GM18511 (cell line): ENCODE data around the gene ARHGAP15.

ENCODE experiments used
- ATAC-seq: cut with Tn5 transposase; IDR thresholded peaks from one replicate; pipeline ENCODE4 v1.9.1; 2021; ENCODE audit warnings: mild to moderate bottlenecking, moderate library complexity; ENCODE audit not compliant: unreplicated experiment

The ARHGAP15 gene

DNA sequence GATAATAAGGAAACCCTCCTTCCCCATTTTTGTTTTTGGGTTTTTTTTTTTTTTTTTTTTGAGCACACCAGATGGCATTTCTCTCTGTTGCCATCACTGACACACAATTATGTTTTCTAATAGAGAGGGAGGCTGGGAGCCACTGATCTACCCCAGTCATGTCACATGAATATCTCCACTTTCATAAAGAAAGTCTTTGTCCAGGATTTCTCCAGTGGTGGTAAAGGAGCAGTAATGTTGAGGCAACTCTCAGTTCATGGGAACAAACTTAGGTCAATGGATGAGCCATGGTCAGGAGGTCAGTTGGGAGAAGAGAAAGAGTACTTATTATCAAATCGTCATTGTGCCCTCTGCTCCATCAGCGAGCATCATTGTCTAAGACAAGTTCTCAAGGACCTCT, 603.7 kb downstream of the ARHGAP15 start:
- no peak for ATAC-seq

- no peak for ATAC-seq
Observed at GRCh38 chr2:143734507-143734906, 605.3 kb downstream of the ARHGAP15 start.

GRCh38 chr2:143736904-143737303, 607.7 kb downstream of the ARHGAP15 start:
- ATAC-seq: no peak

DNA sequence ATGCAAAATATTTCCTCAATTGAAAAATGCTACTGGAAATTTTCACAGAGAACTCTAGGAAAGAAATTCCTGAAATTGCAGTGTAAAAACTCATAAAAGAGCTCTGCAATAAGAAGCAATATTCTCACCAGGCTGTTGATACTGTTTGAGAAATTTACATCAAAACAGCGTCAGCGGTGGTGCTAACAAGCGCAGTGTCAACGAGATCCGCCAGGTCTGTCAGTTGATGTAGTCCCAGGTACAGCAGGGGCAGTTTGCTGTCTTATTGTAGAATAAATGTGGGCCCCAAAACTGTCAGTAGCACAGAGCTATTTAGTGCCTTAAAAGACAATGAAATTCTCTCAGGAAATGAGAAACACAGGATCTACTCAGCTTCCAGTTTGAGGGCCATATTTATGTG, 611.2 kb downstream of the ARHGAP15 start:
- ATAC-seq: no peak

- no peak for ATAC-seq
Observed at GRCh38 chr2:143741205-143741604, 612.0 kb downstream of the ARHGAP15 start.

DNA sequence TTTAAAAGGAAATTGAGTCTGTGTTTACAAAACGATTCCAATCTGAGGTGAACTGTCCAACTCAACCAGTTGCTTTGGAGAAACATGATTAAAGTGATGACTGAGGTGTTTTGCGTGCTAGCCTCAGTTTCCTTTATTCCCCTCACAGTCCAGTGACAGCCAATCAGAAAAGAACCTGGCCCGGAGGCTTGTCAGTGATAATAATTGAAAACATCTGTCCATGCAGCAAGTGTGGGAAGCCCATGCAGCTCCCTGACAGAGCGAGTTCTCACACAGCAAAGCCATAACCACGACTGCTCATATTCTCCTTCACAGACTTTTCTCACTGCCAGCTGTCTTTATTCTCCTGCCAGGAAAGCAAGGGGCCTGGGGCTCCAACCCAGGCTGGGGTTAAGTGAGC, 613.4 kb downstream of the ARHGAP15 start:
- no peak for ATAC-seq

DNA sequence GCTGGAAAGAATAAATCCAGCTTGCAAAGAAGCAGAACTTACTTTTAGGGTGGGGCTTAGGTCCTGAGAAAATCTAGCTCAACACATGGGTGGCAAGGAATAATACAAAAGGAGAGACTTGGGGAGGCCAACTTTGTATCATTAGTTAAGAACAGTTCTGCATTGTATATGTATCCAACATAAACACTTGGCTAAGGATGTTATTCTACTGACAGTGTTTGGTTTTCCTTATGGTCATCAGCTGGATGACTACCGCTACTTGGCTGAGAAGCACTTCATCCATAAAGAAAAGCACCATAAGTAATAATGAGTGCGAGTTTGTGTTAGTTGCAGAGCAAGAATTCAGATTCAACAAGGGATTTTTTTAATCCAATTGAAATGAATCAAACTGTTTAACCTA, 614.9 kb downstream of the ARHGAP15 start:
- no peak for ATAC-seq

DNA sequence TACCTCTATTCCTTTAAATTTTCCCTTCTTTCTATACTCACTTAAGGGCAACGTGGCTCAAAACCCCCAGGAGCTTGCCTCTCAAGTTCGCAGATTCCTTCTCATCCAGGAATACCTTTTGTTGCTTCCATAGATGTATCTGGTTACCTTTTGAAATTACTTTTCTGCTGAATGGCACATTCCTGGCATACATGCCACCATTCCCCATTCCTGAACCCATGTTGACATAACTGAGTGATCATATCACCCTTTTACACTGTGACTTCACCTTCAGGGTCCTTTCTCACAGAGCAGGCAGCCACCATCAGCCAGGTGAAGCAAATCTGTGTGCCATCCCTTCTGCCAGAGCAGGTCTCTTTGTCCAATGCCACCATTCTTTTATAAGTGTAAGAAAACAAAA, 615.8 kb downstream of the ARHGAP15 start:
- no peak for ATAC-seq

DNA sequence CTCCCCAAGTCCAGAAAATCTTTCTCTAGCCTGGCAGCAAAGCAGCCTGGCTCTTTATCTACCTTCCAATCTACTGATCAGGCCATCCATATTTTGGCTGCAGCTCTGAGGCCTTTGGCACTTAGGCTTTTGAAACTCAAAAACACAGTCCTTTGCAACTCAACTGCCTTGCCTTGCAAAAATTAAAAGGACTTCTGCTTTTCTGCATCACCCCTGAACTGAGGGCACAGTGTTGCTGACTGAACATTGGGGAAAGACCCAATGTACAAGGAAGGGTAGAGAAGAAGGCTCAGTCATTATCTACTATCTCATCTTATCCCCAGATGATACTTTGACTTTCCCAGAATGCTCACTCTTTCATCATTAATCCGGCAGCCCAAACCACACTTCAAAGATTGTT, 625.5 kb downstream of the ARHGAP15 start:
- ATAC-seq: no peak

DNA sequence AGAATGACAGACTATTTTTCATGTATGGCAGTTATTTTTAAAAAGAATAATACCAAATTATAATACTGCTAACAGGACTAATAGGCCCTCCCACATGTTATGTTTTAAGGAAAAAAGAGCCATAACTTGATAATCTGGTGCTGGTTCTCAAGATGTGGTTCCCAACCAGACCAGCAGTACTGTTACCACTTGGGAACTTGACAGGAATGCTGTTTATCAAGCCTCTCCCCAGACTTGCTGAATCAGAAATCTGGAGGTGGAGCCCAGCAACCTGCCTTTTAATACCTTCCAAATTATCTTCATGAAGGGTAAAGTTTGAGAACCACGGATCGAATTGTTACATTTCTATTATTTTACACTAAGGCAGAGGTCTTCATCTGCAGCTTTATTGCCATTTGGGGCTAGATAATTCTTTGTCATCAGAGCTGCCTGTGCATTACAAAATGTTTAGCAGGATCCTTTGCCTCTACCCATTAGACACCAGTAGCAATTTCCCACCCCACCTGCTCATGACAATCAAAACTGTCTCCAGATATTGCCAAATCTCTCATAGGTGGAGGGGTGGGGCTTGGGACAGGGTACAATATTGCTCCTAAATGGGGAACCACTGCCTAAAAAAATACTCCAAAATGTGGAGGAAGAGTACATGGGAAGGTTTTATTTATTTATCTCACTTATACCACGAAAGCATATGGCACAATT, 629.6 kb downstream of the ARHGAP15 start:
- ATAC-seq: no peak

- ATAC-seq: no peak
Observed at GRCh38 chr2:143759455-143759854, 630.2 kb downstream of the ARHGAP15 start.

GRCh38 chr2:143762176-143762928, 633.1 kb downstream of the ARHGAP15 start:
- ATAC-seq: no peak

GRCh38 chr2:143764261-143764660, 635.0 kb downstream of the ARHGAP15 start:
- ATAC-seq: no peak

DNA sequence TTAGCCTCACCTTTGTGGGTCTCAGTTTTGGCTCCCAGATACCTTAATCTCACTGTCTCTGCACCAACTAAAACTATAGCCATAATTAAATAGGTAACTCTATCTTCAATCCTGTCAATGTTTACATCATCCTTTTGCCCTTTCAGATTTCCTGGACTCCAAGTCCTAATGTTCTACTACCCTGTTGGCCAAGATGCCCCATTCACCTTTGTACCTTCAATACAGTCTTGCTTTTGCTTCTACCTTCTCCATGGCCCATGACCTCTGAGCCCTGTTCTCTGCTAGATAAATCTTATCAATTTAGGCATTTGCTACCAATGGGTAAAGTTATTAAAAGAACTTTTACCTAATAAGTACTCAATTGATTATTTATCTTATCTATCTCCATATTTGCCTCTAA, 635.5 kb downstream of the ARHGAP15 start:
- ATAC-seq: no peak

GRCh38 chr2:143768991-143769390, 639.8 kb downstream of the ARHGAP15 start:
- ATAC-seq: no peak

- no peak for ATAC-seq
Observed at GRCh38 chr2:143771939-143772338, 642.7 kb downstream of the ARHGAP15 start.

GRCh38 chr2:143776526-143777297, 647.5 kb downstream of the ARHGAP15 start:
- no peak for ATAC-seq

DNA sequence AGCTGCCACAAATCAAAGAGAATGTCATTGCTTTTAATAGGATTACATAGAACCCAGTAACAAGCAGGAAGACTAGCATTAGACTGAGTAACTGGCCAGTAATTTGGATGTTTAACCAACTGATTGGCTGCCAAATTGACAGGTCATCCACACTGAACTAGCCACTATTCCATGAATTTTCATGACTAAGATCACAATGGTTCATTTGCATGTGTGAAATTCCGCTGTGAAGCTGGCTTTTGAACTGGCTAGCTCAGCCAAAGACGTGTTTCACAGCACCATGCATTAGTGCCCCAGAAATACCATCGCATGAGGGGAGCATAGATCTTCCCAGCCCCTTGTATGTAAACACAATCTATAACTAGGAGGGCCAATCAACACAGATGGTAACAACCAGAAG, 649.8 kb downstream of the ARHGAP15 start:
- no peak for ATAC-seq

GRCh38 chr2:143786026-143786765, 657.0 kb downstream of the ARHGAP15 start:
- ATAC-seq: no peak

DNA sequence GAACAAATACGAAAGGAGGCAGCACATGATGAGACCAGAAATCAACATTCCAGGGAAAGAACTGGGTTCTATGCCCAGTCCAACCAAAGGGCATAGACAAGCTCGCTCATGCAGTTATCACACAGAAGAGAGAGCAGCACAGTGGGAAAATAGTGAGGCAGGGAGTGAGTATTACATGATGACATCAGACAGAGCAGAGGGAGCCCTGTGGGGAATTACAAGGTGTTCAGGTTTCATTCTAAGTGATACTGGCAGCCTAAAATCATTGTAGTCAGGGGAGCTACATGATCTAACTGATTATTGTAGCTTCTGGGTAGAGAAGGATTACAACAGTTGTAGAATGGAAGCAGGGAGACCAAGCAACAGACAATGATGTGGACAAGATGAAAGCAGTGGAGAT, 658.5 kb downstream of the ARHGAP15 start:
- ATAC-seq: peak; percentile 48

- no peak for ATAC-seq
Observed at GRCh38 chr2:143792602-143793001, 663.4 kb downstream of the ARHGAP15 start.
